Measurements from ENCODE around the gene HES7. TPM values are rescaled to one million over a fixed set of nuclear protein-coding genes. Genes with fewer than 3 reads are reported as not detected.

HES7 gene
- total and polyA plus RNA-seq, 9 of the 15 experiments (the other 6 are each of a cell fraction or from before 2014, with no cell fraction given): 0.03 to 1.7 (median 0.14) TPM; not detected in 1

DNA sequence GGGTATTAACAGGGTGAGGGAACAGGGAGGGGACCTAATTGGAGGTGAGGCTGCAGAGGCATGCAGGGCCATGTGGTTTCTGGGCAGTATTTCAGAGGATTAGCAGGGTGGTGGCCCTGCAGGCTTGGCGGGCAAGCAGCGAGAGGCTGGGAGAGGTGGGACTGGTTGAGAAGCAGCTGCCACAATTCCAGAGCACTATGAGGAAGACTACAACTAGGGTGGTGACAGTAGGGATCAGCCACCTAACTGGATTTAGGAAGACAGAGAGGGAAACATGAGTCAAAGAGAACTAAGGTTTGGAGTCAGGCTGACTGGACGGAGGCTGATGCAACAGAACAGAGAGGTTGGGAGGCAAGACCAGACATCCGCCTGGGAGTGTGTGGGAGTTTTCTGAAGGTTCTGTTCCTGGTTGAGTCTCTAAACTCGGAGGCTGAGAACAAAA lies 17.9 kb downstream of the HES7 start:
- in situ Hi-C loops (cut with MboI) (no loop called here), intact Hi-C loops (cut with micrococcal nuclease) (no loop called here)
- FAIRE-seq: peak; percentile 86
- Histone ChIP-seq H2AFZ (ENCODE audit: low read depth, low read length) (peak overlapping the region; percentile 85), H3K27ac (ENCODE audit: extremely low read depth, low read depth, low read length) (no peak overlapping the region; the same call in 2 of the 3 replicates), H3K27me3 (ENCODE audit: control insufficient read depth in 2 of 2, insufficient read depth in 2 of 2, low read length in 2 of 2) (no peaks in the 10 kb centered on the region), H4K20me1 (replicated peaks; ENCODE audit: control insufficient read depth, insufficient read depth, low read length) (no peaks in the 10 kb centered on the region), H3K4me1 (replicated peaks in 1 of 2; ENCODE audit: control insufficient read depth in 2 of 2, insufficient read depth in 2 of 2, low read length in 2 of 2) (peaks cover 10 to 19% of the 10 kb centered on the region in 2 experiments; a peak in 4 of 5 replicates), H3K79me2 (ENCODE audit: control insufficient read depth, insufficient read depth, low read length) (no peaks in the 10 kb centered on the region), H3K4me3 (no peak overlapping the region), H3K9me1 (ENCODE audit: control insufficient read depth, insufficient read depth, low read length) (no peaks in the 10 kb centered on the region), H3K9me3 (replicated peaks; ENCODE audit: control insufficient read depth, insufficient read depth, low read depth, low read length) (no peaks in the 10 kb centered on the region), H3K4me2 (ENCODE audit: insufficient read depth, low read length) (peak overlapping the region; percentile 24; the same call in 1 of the 2 replicates), H3K36me3 (ENCODE audit: control insufficient read depth, insufficient read depth, low read length) (no peaks in the 10 kb centered on the region), H3K9ac (ENCODE audit: insufficient read depth in 1 of 2, low read depth in 2 of 2, low read length in 2 of 2) (peak overlapping the region; percentile 20 to 58; a peak in 2 of 4 replicates)
- no TSS peak for BruUV-seq (replicated peaks)
- peak; percentile 80 for ATAC-seq
- ChIA-PET CTCF (ENCODE audit: low intra/inter-chr PET ratio) (interaction anchor here (0.6 kb wide), 1 partner anchor 35 kb away, joined by 3 read pairs; no protein-coding TSS in a partner anchor), POLR2A (no interaction called here)
- 22% methylated on average over 5 of the region's 5 CpGs for WGBS (ENCODE audit: insufficient coverage, low coverage, missing lambda C conversion rate)
- peak in 3 of 4 experiments; percentile 22 to 50 (median 30) for DNase-seq (ENCODE audit: extremely low read depth in 1 of 4, low spot score in 3 of 4)
- 0 out of 2 replicates have a peak, but pooled peaks have one; percentile 19 for TF ChIP-seq FOSL1 (tag; conservative IDR thresholded peaks at IDR 0.05)
- no peak for TF ChIP-seq NELFE (IDR thresholded peaks at IDR 0.05; ENCODE audit: insufficient read depth, insufficient read length)
- 0 out of 2 replicates have a peak, but pooled peaks have one; percentile 13 for TF ChIP-seq BCOR (IDR thresholded peaks at IDR 0.05)
- TF ChIP-seq DMBX1 (CRISPR knock-in tag; IDR thresholded peaks at IDR 0.05; ENCODE audit: borderline replicate concordance): 0 out of 2 replicates have a peak, but pooled peaks have one; percentile 23
- no peak for TF ChIP-seq MTF1 (CRISPR knock-in tag; IDR thresholded peaks at IDR 0.05; ENCODE audit: borderline replicate concordance)
- TF ChIP-seq ZBTB33 (CRISPR knock-in tag; IDR thresholded peaks at IDR 0.05): peak; percentile 63
- TF ChIP-seq, protein P1, sequence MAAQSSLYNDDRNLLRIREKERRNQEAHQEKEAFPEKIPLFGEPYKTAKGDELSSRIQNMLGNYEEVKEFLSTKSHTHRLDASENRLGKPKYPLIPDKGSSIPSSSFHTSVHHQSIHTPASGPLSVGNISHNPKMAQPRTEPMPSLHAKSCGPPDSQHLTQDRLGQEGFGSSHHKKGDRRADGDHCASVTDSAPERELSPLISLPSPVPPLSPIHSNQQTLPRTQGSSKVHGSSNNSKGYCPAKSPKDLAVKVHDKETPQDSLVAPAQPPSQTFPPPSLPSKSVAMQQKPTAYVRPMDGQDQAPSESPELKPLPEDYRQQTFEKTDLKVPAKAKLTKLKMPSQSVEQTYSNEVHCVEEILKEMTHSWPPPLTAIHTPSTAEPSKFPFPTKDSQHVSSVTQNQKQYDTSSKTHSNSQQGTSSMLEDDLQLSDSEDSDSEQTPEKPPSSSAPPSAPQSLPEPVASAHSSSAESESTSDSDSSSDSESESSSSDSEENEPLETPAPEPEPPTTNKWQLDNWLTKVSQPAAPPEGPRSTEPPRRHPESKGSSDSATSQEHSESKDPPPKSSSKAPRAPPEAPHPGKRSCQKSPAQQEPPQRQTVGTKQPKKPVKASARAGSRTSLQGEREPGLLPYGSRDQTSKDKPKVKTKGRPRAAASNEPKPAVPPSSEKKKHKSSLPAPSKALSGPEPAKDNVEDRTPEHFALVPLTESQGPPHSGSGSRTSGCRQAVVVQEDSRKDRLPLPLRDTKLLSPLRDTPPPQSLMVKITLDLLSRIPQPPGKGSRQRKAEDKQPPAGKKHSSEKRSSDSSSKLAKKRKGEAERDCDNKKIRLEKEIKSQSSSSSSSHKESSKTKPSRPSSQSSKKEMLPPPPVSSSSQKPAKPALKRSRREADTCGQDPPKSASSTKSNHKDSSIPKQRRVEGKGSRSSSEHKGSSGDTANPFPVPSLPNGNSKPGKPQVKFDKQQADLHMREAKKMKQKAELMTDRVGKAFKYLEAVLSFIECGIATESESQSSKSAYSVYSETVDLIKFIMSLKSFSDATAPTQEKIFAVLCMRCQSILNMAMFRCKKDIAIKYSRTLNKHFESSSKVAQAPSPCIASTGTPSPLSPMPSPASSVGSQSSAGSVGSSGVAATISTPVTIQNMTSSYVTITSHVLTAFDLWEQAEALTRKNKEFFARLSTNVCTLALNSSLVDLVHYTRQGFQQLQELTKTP (IDR thresholded peaks at IDR 0.05; ENCODE audit: low read depth in 1 of 2, partially characterized antibody in 2 of 2): no peak
- peak; percentile 56 for TF ChIP-seq ZFP36 (IDR thresholded peaks at IDR 0.05; ENCODE audit: low read depth, low read length, partially characterized antibody)
- peak; percentile 89 for TF ChIP-seq CEBPG (CRISPR knock-in tag; IDR thresholded peaks at IDR 0.05)
- TF ChIP-seq CEBPG (tag; conservative IDR thresholded peaks at IDR 0.05 in 1 of 2, IDR thresholded peaks at IDR 0.05 in 1 of 2): peak; percentile 51 to 92
- TF ChIP-seq EP400 (IDR thresholded peaks at IDR 0.05): peak; percentile 69
- peak; percentile 37; the same call in 1 of the 2 replicates for TF ChIP-seq SMARCA4 (IDR thresholded peaks at IDR 0.05)
- TF ChIP-seq KDM1A (IDR thresholded peaks at IDR 0.05): no peak
- peak; percentile 58; the same call in 1 of the 2 replicates for TF ChIP-seq NFRKB (IDR thresholded peaks at IDR 0.05; ENCODE audit: low read depth)
- 0 out of 2 replicates have a peak, but pooled peaks have one; percentile 37 for TF ChIP-seq CXXC5 (CRISPR knock-in tag; IDR thresholded peaks at IDR 0.05)
- TF ChIP-seq HMG20A (CRISPR knock-in tag; conservative IDR thresholded peaks at IDR 0.05): no peak
- TF ChIP-seq L3MBTL2 (IDR thresholded peaks at IDR 0.05): peak; percentile 63; the same call in 1 of the 2 replicates
- TF ChIP-seq SRF (CRISPR knock-in tag; IDR thresholded peaks at IDR 0.05): no peak

Measured in K562 (cell line).